ENCODE results near the gene SYTL4. TPM values are rescaled to one million over a fixed set of nuclear protein-coding genes. Genes with fewer than 3 reads are reported as not detected.

SYTL4 gene
- total RNA-seq, 1 experiment from 2014 or later: 0.13 TPM

GRCh38 chrX:100721328-100721727, 10.6 kb downstream of the SYTL4 start:
- peaks cover 8% of the 10 kb centered on the region for H3K27me3 Mint-ChIP-seq (ENCODE audit: low read depth)
- H4K5ac ChIP-seq (ENCODE audit: insufficient read length, low read depth, low read length): no peak overlapping the region
- no peak overlapping the region for H2AK5ac ChIP-seq (ENCODE audit: insufficient read length, low read length)
- no peak overlapping the region for H2BK20ac ChIP-seq (ENCODE audit: low read depth, low read length, poor library complexity, severe bottlenecking)
- H4K91ac ChIP-seq (ENCODE audit: insufficient read length, low read depth, low read length): no peak overlapping the region
- no peak overlapping the region for H3K9ac ChIP-seq (ENCODE audit: extremely low read depth, insufficient read length, low read length)
- H2BK5ac ChIP-seq (ENCODE audit: insufficient read length, low read length): no peak overlapping the region
- no peak overlapping the region for H3K27ac ChIP-seq (ENCODE audit: insufficient read length, low read depth, low read length)
- H3K23ac ChIP-seq (ENCODE audit: insufficient read length, low read depth, low read length): no peak overlapping the region
- H3K4me1 Mint-ChIP-seq: 0 out of 4 replicates have a peak, but pooled peaks cover 0 to 2% of the 10 kb centered on the region in 2 experiments
- no peak overlapping the region for H4K8ac ChIP-seq (replicated peaks; ENCODE audit: insufficient read length, low read depth, low read length)
- no peak overlapping the region for H2BK12ac ChIP-seq (ENCODE audit: insufficient read length, low read depth, low read length)
- peaks cover 17% of the 10 kb centered on the region for H3K9me3 ChIP-seq (ENCODE audit: control insufficient read depth, low read depth, low read length)
- H3K14ac ChIP-seq (ENCODE audit: insufficient read depth, low read length): no peak overlapping the region
- no peak overlapping the region for H3T11ph ChIP-seq (ENCODE audit: low read length)
- no peak overlapping the region for H3K56ac ChIP-seq (ENCODE audit: insufficient read length, low read depth, low read length)
- no peak overlapping the region for H3K18ac ChIP-seq (ENCODE audit: insufficient read length, low read depth, low read length)
- no peak overlapping the region for H2AFZ ChIP-seq (ENCODE audit: low read length)
- no peak overlapping the region for H3K4ac ChIP-seq (ENCODE audit: low read depth, low read length)
- H3K4me1 ChIP-seq (ENCODE audit: insufficient read depth, low read length): no peaks in the 10 kb centered on the region
- H3K23me2 ChIP-seq (ENCODE audit: insufficient read length, low read depth, low read length, poor library complexity, severe bottlenecking): no peaks in the 10 kb centered on the region
- no peak overlapping the region for H3K4me3 Mint-ChIP-seq
- no peak overlapping the region for H2BK15ac ChIP-seq (ENCODE audit: low read depth, low read length)
- no peak overlapping the region for H3K4me2 ChIP-seq (ENCODE audit: insufficient read depth, insufficient read length, low read length)
- no peaks in the 10 kb centered on the region for H3K79me1 ChIP-seq (ENCODE audit: insufficient read depth, low read depth, low read length, poor library complexity, severe bottlenecking)
- H3K27me3 ChIP-seq (ENCODE audit: insufficient read depth, low read length): no peaks in the 10 kb centered on the region
- H3K79me2 ChIP-seq (ENCODE audit: insufficient read depth, low read length): no peaks in the 10 kb centered on the region
- peaks cover 0 to 14% (median 8%) of the 10 kb centered on the region in 3 experiments; a peak in 4 of 7 replicates for H3K36me3 Mint-ChIP-seq (ENCODE audit: insufficient read depth in 1 of 3, low read depth in 3 of 3)
- H3K27ac Mint-ChIP-seq: no peak overlapping the region
- no peak for TF ChIP-seq CTCF (conservative IDR thresholded peaks at IDR 0.05)
- H4K20me1 ChIP-seq (ENCODE audit: control insufficient read depth, insufficient read depth, insufficient read length): no peaks in the 10 kb centered on the region
- peaks cover 44 to 59% of the 10 kb centered on the region in 2 experiments for H3K9me3 Mint-ChIP-seq
- no peak overlapping the region for H2BK120ac ChIP-seq (ENCODE audit: low read depth, low read length, poor library complexity, severe bottlenecking)
- DNase-seq: no peak

Data from H9 (cell line).